WTC11 (cell line): ENCODE results near the gene CDCA4. TPM values are rescaled to one million over a fixed set of nuclear protein-coding genes. Genes with fewer than 3 reads are reported as not detected.
A peak's percentile ranks its signal among the peaks of the same experiment; 100 is the strongest.

Source experiments
- FOXJ3 ChIP-seq: sonication (generic); formaldehyde crosslinking; IDR thresholded peaks from 2 replicates; pipeline ENCODE4 v1.9.0; 2021; ENCODE audit warnings: missing genetic modification reagents, mild to moderate bottlenecking, borderline replicate concordance
- IRF2 ChIP-seq: sonication (generic); formaldehyde crosslinking; IDR thresholded peaks from 2 replicates; pipeline ENCODE4 v1.8.0; 2022; ENCODE audit warnings: low read depth, missing genetic modification reagents, borderline replicate concordance
- KAT7 ChIP-seq: sonication (generic); formaldehyde crosslinking; IDR thresholded peaks from 2 replicates; pipeline ENCODE4 v1.8.1; 2023; ENCODE audit warnings: missing genetic modification reagents, mild to moderate bottlenecking, borderline replicate concordance
- RORB ChIP-seq: fragments of 250-450 bp; sonication (Bioruptor Pico); IDR thresholded peaks from 2 replicates; pipeline ENCODE4 v1.9.0; 2021; ENCODE audit warnings: mild to moderate bottlenecking
- SP1 ChIP-seq: sonication (generic); formaldehyde crosslinking; conservative IDR thresholded peaks from 2 replicates; pipeline ENCODE4 v1.8.1; 2022; ENCODE audit warnings: missing genetic modification reagents
- total RNA-seq: library from RNA; stranded (reverse); gene quantifications from 3 replicates; pipeline ENCODE4 v1.2.3, GENCODE V29; 2021
- TF ChIP-seq, protein P1 (sequence below): sonication (generic); formaldehyde crosslinking; IDR thresholded peaks from 2 replicates; pipeline ENCODE4 v1.8.0; 2023; ENCODE audit warnings: mild to moderate bottlenecking, missing genetic modification reagents
- TF ChIP-seq, protein P2 (sequence below): sonication (generic); formaldehyde crosslinking; IDR thresholded peaks from 2 replicates; pipeline ENCODE4 v1.8.0; 2022; ENCODE audit warnings: mild to moderate bottlenecking, missing genetic modification reagents
- TF ChIP-seq, protein P3 (sequence below): sonication (generic); formaldehyde crosslinking; IDR thresholded peaks from 2 replicates; pipeline ENCODE4 v1.8.0; 2022; ENCODE audit warnings: mild to moderate bottlenecking, missing genetic modification reagents
- TF ChIP-seq, protein P4 (sequence below): sonication (generic); formaldehyde crosslinking; IDR thresholded peaks from 2 replicates; pipeline ENCODE4 v1.8.1; 2022; ENCODE audit warnings: low read depth, mild to moderate bottlenecking, moderate library complexity, missing genetic modification reagents, borderline replicate concordance
- TF ChIP-seq, protein P5 (sequence below): fragments of 250-450 bp; sonication (Bioruptor Pico); IDR thresholded peaks from 2 replicates; pipeline ENCODE4 v1.9.0; 2021; ENCODE audit warnings: moderate library complexity, mild to moderate bottlenecking, inconsistent platforms, borderline replicate concordance
- TF ChIP-seq, protein P6 (sequence below): fragments of 200-600 bp; IDR thresholded peaks from 2 replicates; pipeline ENCODE4 v1.8.0; 2022; ENCODE audit warnings: antibody characterized with exemption
- TF ChIP-seq, protein P7 (sequence below): fragments of 250-450 bp; sonication (Bioruptor Pico); IDR thresholded peaks from 2 replicates; pipeline ENCODE4 v1.9.0; 2021; ENCODE audit warnings: mild to moderate bottlenecking

CDCA4 gene
- total RNA-seq, 1 experiment from 2014 or later = 63.3 TPM

DNA sequence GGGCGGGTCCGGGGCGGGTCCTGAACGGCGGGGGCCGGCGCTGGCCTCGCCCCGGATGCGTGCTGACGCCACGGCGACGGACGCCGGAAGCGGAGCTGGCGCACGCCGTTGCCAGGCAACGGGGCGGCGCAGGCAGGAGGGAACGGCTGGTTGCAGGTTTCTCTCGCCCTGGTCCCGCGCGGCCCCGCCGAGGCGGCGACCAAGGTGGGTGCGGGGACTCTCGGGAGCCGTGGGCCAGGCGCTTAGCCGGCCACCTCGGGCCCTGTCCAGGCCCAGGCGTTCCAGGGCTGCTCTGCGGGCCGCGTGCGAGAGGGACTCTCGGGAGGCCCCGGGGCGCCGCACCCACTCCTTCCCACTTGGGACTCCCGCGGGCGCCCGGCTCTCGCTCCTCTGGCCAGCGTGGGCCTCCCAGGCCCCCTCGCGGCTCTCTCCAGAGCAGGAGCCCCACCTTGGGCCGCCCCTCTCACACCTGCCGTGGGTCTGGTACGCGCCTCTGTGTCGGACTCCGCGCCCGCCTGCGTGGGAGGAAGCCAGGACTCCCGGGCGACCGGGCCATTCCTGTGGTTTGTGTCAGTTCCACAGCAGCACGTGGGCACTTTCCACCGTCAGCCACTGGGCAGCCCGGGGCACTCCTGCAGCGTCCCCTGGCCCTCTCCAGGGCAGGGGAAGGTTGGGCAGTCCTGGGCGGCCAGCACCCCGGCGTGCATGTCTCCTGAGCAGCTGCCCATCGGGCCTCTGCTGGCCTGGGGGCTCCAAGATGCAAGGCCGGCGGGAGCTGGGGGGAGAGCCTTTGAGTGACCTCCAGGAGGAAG is 35.0 kb downstream of the CDCA4 start, which contains the start of gene CLBA1 (continued):
- TF ChIP-seq, protein P1, sequence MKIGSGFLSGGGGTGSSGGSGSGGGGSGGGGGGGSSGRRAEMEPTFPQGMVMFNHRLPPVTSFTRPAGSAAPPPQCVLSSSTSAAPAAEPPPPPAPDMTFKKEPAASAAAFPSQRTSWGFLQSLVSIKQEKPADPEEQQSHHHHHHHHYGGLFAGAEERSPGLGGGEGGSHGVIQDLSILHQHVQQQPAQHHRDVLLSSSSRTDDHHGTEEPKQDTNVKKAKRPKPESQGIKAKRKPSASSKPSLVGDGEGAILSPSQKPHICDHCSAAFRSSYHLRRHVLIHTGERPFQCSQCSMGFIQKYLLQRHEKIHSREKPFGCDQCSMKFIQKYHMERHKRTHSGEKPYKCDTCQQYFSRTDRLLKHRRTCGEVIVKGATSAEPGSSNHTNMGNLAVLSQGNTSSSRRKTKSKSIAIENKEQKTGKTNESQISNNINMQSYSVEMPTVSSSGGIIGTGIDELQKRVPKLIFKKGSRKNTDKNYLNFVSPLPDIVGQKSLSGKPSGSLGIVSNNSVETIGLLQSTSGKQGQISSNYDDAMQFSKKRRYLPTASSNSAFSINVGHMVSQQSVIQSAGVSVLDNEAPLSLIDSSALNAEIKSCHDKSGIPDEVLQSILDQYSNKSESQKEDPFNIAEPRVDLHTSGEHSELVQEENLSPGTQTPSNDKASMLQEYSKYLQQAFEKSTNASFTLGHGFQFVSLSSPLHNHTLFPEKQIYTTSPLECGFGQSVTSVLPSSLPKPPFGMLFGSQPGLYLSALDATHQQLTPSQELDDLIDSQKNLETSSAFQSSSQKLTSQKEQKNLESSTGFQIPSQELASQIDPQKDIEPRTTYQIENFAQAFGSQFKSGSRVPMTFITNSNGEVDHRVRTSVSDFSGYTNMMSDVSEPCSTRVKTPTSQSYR (CRISPR knock-in tag) = no peak
- TF ChIP-seq, protein P2, sequence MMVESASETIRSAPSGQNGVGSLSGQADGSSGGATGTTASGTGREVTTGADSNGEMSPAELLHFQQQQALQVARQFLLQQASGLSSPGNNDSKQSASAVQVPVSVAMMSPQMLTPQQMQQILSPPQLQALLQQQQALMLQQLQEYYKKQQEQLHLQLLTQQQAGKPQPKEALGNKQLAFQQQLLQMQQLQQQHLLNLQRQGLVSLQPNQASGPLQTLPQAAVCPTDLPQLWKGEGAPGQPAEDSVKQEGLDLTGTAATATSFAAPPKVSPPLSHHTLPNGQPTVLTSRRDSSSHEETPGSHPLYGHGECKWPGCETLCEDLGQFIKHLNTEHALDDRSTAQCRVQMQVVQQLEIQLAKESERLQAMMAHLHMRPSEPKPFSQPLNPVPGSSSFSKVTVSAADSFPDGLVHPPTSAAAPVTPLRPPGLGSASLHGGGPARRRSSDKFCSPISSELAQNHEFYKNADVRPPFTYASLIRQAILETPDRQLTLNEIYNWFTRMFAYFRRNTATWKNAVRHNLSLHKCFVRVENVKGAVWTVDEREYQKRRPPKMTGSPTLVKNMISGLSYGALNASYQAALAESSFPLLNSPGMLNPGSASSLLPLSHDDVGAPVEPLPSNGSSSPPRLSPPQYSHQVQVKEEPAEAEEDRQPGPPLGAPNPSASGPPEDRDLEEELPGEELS (CRISPR knock-in tag) = 0 out of 2 replicates have a peak, but pooled peaks have one; percentile 22
- TF ChIP-seq, protein P3, sequence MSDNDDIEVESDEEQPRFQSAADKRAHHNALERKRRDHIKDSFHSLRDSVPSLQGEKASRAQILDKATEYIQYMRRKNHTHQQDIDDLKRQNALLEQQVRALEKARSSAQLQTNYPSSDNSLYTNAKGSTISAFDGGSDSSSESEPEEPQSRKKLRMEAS (CRISPR knock-in tag) = peak; percentile 26; the same call in 1 of the 2 replicates
- TF ChIP-seq FOXJ3 (CRISPR knock-in tag) (no peak), IRF2 (CRISPR knock-in tag) (no peak), RORB (CRISPR knock-in tag) (no peak), KAT7 (CRISPR knock-in tag) (no peak), SP1 (CRISPR knock-in tag) (peak; percentile 88)
- TF ChIP-seq, protein P4, sequence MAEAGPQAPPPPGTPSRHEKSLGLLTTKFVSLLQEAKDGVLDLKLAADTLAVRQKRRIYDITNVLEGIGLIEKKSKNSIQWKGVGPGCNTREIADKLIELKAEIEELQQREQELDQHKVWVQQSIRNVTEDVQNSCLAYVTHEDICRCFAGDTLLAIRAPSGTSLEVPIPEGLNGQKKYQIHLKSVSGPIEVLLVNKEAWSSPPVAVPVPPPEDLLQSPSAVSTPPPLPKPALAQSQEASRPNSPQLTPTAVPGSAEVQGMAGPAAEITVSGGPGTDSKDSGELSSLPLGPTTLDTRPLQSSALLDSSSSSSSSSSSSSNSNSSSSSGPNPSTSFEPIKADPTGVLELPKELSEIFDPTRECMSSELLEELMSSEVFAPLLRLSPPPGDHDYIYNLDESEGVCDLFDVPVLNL (CRISPR knock-in tag) = no peak
- TF ChIP-seq, protein P5, sequence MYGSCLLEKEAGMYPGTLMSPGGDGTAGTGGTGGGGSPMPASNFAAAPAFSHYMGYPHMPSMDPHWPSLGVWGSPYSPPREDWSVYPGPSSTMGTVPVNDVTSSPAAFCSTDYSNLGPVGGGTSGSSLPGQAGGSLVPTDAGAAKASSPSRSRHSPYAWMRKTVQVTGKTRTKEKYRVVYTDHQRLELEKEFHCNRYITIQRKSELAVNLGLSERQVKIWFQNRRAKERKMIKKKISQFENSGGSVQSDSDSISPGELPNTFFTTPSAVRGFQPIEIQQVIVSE (CRISPR knock-in tag) = no peak
- TF ChIP-seq, protein P6, sequence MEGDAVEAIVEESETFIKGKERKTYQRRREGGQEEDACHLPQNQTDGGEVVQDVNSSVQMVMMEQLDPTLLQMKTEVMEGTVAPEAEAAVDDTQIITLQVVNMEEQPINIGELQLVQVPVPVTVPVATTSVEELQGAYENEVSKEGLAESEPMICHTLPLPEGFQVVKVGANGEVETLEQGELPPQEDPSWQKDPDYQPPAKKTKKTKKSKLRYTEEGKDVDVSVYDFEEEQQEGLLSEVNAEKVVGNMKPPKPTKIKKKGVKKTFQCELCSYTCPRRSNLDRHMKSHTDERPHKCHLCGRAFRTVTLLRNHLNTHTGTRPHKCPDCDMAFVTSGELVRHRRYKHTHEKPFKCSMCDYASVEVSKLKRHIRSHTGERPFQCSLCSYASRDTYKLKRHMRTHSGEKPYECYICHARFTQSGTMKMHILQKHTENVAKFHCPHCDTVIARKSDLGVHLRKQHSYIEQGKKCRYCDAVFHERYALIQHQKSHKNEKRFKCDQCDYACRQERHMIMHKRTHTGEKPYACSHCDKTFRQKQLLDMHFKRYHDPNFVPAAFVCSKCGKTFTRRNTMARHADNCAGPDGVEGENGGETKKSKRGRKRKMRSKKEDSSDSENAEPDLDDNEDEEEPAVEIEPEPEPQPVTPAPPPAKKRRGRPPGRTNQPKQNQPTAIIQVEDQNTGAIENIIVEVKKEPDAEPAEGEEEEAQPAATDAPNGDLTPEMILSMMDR = no peak
- TF ChIP-seq, protein P7, sequence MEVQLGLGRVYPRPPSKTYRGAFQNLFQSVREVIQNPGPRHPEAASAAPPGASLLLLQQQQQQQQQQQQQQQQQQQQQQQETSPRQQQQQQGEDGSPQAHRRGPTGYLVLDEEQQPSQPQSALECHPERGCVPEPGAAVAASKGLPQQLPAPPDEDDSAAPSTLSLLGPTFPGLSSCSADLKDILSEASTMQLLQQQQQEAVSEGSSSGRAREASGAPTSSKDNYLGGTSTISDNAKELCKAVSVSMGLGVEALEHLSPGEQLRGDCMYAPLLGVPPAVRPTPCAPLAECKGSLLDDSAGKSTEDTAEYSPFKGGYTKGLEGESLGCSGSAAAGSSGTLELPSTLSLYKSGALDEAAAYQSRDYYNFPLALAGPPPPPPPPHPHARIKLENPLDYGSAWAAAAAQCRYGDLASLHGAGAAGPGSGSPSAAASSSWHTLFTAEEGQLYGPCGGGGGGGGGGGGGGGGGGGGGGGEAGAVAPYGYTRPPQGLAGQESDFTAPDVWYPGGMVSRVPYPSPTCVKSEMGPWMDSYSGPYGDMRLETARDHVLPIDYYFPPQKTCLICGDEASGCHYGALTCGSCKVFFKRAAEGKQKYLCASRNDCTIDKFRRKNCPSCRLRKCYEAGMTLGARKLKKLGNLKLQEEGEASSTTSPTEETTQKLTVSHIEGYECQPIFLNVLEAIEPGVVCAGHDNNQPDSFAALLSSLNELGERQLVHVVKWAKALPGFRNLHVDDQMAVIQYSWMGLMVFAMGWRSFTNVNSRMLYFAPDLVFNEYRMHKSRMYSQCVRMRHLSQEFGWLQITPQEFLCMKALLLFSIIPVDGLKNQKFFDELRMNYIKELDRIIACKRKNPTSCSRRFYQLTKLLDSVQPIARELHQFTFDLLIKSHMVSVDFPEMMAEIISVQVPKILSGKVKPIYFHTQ (CRISPR knock-in tag) = no peak
